ENCODE results near the gene CACNA1C.

Gene CACNA1C

GRCh38 chr12:2647186-2647585 is 594.4 kb downstream of the CACNA1C start:
- no peak overlapping the region for H3K4me3 ChIP-seq (ENCODE audit: low read length)
- TF ChIP-seq CTCF (IDR thresholded peaks at IDR 0.05; ENCODE audit: insufficient read depth, low read depth, low read length, missing control alignments): no peak

DNA sequence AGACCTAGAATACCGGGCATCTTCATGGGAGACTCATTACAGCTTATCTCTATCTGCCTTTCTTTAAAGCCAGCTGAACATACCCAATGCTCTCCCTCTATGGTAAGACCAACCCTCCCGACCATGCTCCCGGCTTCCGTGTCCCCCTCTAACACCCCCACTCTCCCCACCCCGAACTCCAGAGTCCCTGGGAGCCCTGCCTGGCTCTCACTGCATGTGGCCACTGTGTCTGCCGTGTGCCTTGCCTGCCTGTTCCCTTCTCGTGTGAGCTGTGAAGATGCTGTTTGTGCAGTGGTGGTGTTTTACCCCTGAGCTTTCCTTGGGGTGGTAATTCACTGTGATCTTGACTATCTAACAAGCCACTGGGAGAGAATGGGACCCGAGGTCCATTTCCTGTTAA is 595.6 kb downstream of the CACNA1C start:
- DNase-seq (ENCODE audit: low read depth): no peak
- no peak for TF ChIP-seq CTCF (IDR thresholded peaks at IDR 0.05; ENCODE audit: insufficient read depth, low read depth, low read length, missing control alignments)
- no peak overlapping the region for H3K4me3 ChIP-seq (ENCODE audit: low read length)

More at GRCh38 chr12:2647186-2647585, 594.4 kb downstream of the CACNA1C start:
- DNase-seq (ENCODE audit: low read depth): no peak

DNA sequence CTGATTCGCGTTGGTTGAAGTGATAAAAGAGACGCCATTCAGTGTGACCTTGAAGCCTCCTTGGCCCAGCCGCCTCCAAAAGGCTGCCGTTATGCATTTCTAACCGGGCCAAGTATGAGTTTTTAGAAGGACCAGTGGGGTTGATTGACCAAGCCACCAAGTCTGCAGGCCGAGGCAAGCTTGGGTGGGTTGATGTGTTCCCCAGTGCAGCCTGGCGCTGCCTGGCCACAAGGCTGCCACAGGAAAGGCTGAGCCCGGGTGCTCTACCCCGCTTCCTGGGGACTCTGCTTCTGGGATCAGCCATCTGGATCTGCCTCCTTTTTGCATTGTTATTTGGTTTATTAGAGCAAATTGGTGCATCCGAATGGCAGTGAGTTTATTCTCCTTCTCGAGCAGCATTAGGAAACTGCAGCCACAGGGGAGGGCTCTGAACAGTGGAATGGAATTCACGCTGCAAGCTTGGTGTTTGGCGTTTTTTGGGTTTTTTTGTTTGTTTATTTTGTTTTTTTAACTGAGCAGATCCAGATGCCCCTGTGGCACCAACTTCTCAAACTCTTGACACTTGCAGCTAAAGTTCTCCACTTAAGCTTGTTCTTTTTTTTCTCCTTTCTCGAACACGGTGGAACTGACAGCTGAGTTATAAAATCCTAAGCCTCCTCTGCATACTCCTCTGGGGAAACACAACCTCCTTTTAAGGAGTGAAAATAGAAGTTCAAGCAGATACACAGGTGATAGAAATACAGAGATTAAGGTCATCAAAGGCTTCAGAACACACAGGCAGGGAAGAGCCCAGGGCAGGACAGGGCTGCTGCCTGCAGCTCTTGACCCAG is 596.6 kb downstream of the CACNA1C start:
- no peak overlapping the region for H3K4me3 ChIP-seq (ENCODE audit: low read length)
- no peak for TF ChIP-seq CTCF (IDR thresholded peaks at IDR 0.05; ENCODE audit: insufficient read depth, low read depth, low read length, missing control alignments)

GRCh38 chr12:2650261-2651067 is 597.7 kb downstream of the CACNA1C start:
- no peak for TF ChIP-seq CTCF (IDR thresholded peaks at IDR 0.05; ENCODE audit: insufficient read depth, low read depth, low read length, missing control alignments)
- H3K4me3 ChIP-seq (ENCODE audit: low read length): no peak overlapping the region
- no peak for DNase-seq (ENCODE audit: low read depth)

More for the DNA sequence above, 596.6 kb downstream of the CACNA1C start:
- DNase-seq (ENCODE audit: low read depth): no peak

- no peak for DNase-seq (ENCODE audit: low read depth)
- no peak for TF ChIP-seq CTCF (IDR thresholded peaks at IDR 0.05; ENCODE audit: insufficient read depth, low read depth, low read length, missing control alignments)
Measured at GRCh38 chr12:2651068-2651965, 598.5 kb downstream of the CACNA1C start.

GRCh38 chr12:2652011-2652400 is 599.2 kb downstream of the CACNA1C start:
- DNase-seq (ENCODE audit: low read depth): no peak
- no peak overlapping the region for H3K4me3 ChIP-seq (ENCODE audit: low read length)
- TF ChIP-seq CTCF (IDR thresholded peaks at IDR 0.05; ENCODE audit: insufficient read depth, low read depth, low read length, missing control alignments): no peak

More at GRCh38 chr12:2651068-2651965, 598.5 kb downstream of the CACNA1C start:
- no peak overlapping the region for H3K4me3 ChIP-seq (ENCODE audit: low read length)

Measured in epithelial cell of esophagus (primary cell).